ENCODE results near the gene ATP8A2. TPM values are rescaled to one million over a fixed set of nuclear protein-coding genes. Genes with fewer than 3 reads are reported as not detected.

ATP8A2 gene
- total RNA-seq, 2 experiments from 2014 or later = 0.92 to 0.94 TPM

DNA sequence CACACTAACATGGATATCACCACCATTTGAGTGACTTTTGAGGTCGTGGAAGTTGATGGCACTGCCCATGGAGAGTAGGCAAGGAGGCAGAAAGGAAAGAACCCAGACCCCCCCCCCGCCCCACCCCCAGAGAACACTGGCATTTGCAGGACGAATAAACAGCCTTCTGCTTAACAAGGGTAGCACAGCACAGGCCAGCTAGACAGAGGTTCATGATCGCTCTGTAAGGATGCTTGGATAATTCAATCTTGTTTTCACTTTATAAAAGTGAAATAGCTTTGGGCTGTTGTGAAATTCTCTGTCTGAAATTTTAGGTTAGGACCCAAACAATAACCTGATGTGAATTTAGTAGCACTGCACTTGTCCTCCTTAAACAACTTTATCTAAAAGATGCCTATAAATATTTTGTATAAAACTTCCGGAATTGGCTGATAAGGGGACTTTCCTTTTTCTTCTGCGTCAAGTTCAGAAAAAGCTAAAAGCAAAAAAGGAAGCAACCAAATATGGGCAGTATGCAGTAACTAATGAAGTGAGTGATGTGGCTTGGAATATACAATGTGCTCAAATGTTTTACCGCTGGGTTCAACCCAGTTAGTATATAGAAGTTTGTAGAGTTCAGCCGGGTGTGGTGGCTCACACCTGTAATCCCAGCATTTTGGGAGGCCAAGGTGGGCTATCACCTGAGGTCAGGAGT, 516.3 kb downstream of the ATP8A2 start:
- Mint-ChIP-seq H3K36me3 (ENCODE audit: low read depth) (no peaks in the 10 kb centered on the region), H3K27ac (peak overlapping the region; percentile 42), H3K4me3 (no peak overlapping the region), H3K27me3 (no peaks in the 10 kb centered on the region), H3K9me3 (no peaks in the 10 kb centered on the region), H3K4me1 (ENCODE audit: low read depth) (peaks cover 28% of the 10 kb centered on the region)
- ChIA-PET CTCF (no interaction called here), POLR2A (no interaction called here)
- peak; percentile 63 for ATAC-seq
- no peak for DNase-seq
- TF ChIP-seq CTCF (IDR thresholded peaks at IDR 0.05) = no peak
- intact Hi-C loops (cut with micrococcal nuclease) = no loop called here

DNA sequence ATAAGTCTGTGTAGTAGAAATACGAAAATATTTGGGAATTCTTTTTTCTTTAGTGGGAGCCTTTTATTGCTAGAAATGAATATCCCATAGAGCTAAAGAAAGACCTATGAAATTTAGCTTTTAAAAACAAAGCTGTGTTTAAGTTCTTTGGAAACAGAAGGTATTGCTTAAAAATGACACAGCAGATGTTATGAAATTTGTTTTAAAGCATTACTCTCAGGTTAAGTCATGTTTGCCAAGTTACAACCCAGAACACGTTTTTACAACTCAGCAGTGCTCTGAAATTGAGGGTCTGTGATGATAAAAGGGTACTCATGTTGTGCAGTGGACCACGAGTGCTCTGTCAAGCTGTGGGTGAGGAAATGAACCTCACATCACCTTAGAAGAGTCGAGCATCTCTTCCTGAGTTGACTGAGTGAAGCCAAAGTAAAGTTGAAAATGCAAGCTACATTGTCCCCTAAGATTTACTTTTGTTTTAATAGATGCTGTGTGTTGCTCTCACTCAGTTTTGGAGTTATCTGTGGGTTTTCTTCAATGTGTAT, 519.0 kb downstream of the ATP8A2 start:
- DNase-seq = no peak
- Mint-ChIP-seq H3K36me3 (ENCODE audit: low read depth) (no peaks in the 10 kb centered on the region), H3K9me3 (no peaks in the 10 kb centered on the region), H3K4me1 (ENCODE audit: low read depth) (peaks cover 20% of the 10 kb centered on the region), H3K27ac (peak overlapping the region; percentile 20), H3K4me3 (no peak overlapping the region), H3K27me3 (no peaks in the 10 kb centered on the region)
- TF ChIP-seq CTCF (IDR thresholded peaks at IDR 0.05) = no peak
- ChIA-PET CTCF (no interaction called here), POLR2A (interaction anchor here (1.2 kb wide), 1 partner anchor 9 kb away, joined by 5 read pairs; no protein-coding TSS in a partner anchor)
- intact Hi-C loops (cut with micrococcal nuclease) = no loop called here
- ATAC-seq = no peak

- intact Hi-C loops (cut with micrococcal nuclease) = no loop called here
- ChIA-PET CTCF (no interaction called here), POLR2A (interaction anchor here (1.9 kb wide), 1 partner anchor 9 kb away, joined by 5 read pairs; no protein-coding TSS in a partner anchor)
- Mint-ChIP-seq H3K4me1 (ENCODE audit: low read depth) (peaks cover 28% of the 10 kb centered on the region), H3K27ac (no peak overlapping the region), H3K36me3 (ENCODE audit: low read depth) (no peaks in the 10 kb centered on the region), H3K4me3 (no peak overlapping the region), H3K27me3 (no peaks in the 10 kb centered on the region), H3K9me3 (peaks cover 1% of the 10 kb centered on the region)
- no peak for ATAC-seq
- no peak for DNase-seq
- TF ChIP-seq CTCF (IDR thresholded peaks at IDR 0.05) = no peak
These were observed 527.2 kb downstream of the ATP8A2 start for GRCh38 chr13:25898991-25899390.

DNA sequence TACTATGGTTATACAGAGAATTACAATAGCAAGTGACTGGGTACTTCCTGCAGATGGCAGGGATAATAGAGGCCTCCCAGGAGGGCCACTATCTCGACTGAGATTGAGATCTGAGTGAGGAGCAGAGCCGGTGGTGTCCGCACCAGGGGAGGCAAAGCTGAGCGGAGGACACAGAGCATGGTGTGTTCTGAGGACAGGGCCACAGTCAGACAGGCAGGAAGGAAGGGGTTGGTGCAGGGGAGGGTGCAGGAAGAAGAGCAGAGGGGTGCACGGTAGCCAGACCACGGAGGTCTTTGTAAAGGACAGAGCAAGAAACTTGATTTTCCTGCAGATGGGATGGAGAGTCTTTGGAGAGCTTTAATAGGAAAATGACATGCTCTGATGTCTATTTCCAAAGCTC, 527.7 kb downstream of the ATP8A2 start:
- ChIA-PET CTCF (no interaction called here), POLR2A (interaction anchor here (1.9 kb wide), 1 partner anchor 10 kb away, joined by 5 read pairs; no protein-coding TSS in a partner anchor)
- ATAC-seq (no peak), DNase-seq (no peak)
- intact Hi-C loops (cut with micrococcal nuclease) = no loop called here
- Mint-ChIP-seq H3K36me3 (ENCODE audit: low read depth) (no peaks in the 10 kb centered on the region), H3K9me3 (peaks cover 1% of the 10 kb centered on the region), H3K27ac (peak overlapping the region; percentile 44), H3K27me3 (no peaks in the 10 kb centered on the region), H3K4me1 (ENCODE audit: low read depth) (peaks cover 28% of the 10 kb centered on the region), H3K4me3 (no peak overlapping the region)
- no peak for TF ChIP-seq CTCF (IDR thresholded peaks at IDR 0.05)

DNA sequence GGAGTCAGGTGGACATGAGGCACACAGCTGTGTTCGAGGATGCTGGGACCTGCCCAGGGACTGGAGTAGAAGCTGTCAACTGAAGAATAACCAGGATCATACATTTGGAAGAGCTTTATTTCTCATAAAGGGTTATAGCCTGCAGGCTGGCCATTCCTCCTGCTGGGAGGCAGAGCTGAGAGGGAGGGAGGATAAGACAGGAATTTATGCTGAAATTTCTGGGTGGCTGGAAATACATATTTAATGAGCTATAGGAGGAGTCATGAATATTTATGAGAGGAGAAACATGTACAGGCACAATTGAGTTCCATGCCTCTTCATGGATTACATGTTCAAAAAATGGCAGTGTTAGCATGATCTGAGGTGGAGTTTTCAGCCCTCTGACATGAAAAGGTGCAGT, 528.2 kb downstream of the ATP8A2 start:
- Mint-ChIP-seq H3K9me3 (peaks cover 1% of the 10 kb centered on the region), H3K4me3 (no peak overlapping the region), H3K27me3 (no peaks in the 10 kb centered on the region), H3K27ac (no peak overlapping the region), H3K36me3 (ENCODE audit: low read depth) (no peaks in the 10 kb centered on the region), H3K4me1 (ENCODE audit: low read depth) (peaks cover 28% of the 10 kb centered on the region)
- ATAC-seq (no peak), DNase-seq (no peak)
- intact Hi-C loops (cut with micrococcal nuclease) = no loop called here
- CTCF ChIA-PET = no interaction called here
- no peak for TF ChIP-seq CTCF (IDR thresholded peaks at IDR 0.05)
- POLR2A ChIA-PET = interaction anchor here (1.9 kb wide), 1 partner anchor 10 kb away, joined by 5 read pairs; no protein-coding TSS in a partner anchor
